PFSK-1 (cell line): Measurements from ENCODE around the gene TSFM.
A peak's percentile ranks its signal among the peaks of the same experiment; 100 is the strongest.

ENCODE experiments used
- FOXP2 ChIP-seq: optimal IDR thresholded peaks from 2 replicates; pipeline ENCODE3; 2011; ENCODE audit warnings: borderline replicate concordance, control low read depth, inconsistent platforms; ENCODE audit not compliant: insufficient read depth; ENCODE audit errors: extremely low read length, extremely low read depth
- POLR2AphosphoS5 ChIP-seq: IDR thresholded peaks from 2 replicates; pipeline ENCODE4 v1.6.1; 2012; ENCODE audit warnings: low read depth, mild to moderate bottlenecking, control low read depth, low read length, moderate library complexity
- REST ChIP-seq, 2 experiments: IDR thresholded peaks; 2 replicates each; pipeline versions ENCODE4 v1.6.1 to v1.8.0; 2011 to 2012; ENCODE audit warnings: low read depth in 2 of 2, low read length in 2 of 2, control low read depth in 1 of 2, inconsistent platforms in 1 of 2, mild to moderate bottlenecking in 1 of 2, moderate library complexity in 1 of 2; ENCODE audit not compliant: insufficient read depth in 1 of 2
- SIN3A ChIP-seq: IDR thresholded peaks from 2 replicates; pipeline ENCODE4 v1.6.1; 2012; ENCODE audit warnings: mild to moderate bottlenecking, low read length, moderate library complexity, borderline replicate concordance; ENCODE audit not compliant: insufficient read depth
- TAF1 ChIP-seq: IDR thresholded peaks from 2 replicates; pipeline ENCODE4 v1.6.1; 2012; ENCODE audit warnings: low read length, control low read depth, borderline replicate concordance; ENCODE audit not compliant: insufficient read depth

TSFM gene

GRCh38 chr12:57842342-57843294 lies 60.0 kb downstream of the TSFM start:
- TF ChIP-seq REST (IDR thresholded peaks at IDR 0.05; ENCODE audit: insufficient read depth in 1 of 2, low read depth in 2 of 2, low read length in 2 of 2) (no peak), FOXP2 (no peak), TAF1 (no peak), POLR2AphosphoS5 (no peak), SIN3A (no peak)

GRCh38 chr12:57844709-57845477 lies 62.3 kb downstream of the TSFM start:
- TF ChIP-seq TAF1 (no peak), FOXP2 (no peak), POLR2AphosphoS5 (peak; percentile 47), SIN3A (0 out of 2 replicates have a peak, but pooled peaks have one; percentile 8), REST (IDR thresholded peaks at IDR 0.05; ENCODE audit: insufficient read depth in 1 of 2, low read depth in 2 of 2, low read length in 2 of 2) (0 out of 4 replicates have a peak, but pooled peaks of 1 of the 2 experiments have one; percentile 37)

GRCh38 chr12:57845478-57846284 lies 63.1 kb downstream of the TSFM start:
- TF ChIP-seq POLR2AphosphoS5 (no peak; the same call in 1 of the 2 replicates), SIN3A (peak; percentile 73; the same call in 1 of the 2 replicates), TAF1 (peak; percentile 18; the same call in 1 of the 2 replicates), FOXP2 (no peak), REST (IDR thresholded peaks at IDR 0.05; ENCODE audit: insufficient read depth in 1 of 2, low read depth in 2 of 2, low read length in 2 of 2) (no peak)

- TF ChIP-seq REST (IDR thresholded peaks at IDR 0.05; ENCODE audit: insufficient read depth in 1 of 2, low read depth in 2 of 2, low read length in 2 of 2) (no peak), TAF1 (0 out of 2 replicates have a peak, but pooled peaks have one; percentile 35)
These were observed 63.6 kb downstream of the TSFM start for GRCh38 chr12:57846285-57846576.
